HG03039 (cell line): ENCODE results near the gene MTCP1.

Experiments
- ATAC-seq: cut with Tn5 transposase; IDR thresholded peaks from one replicate; pipeline ENCODE4 v1.9.1; 2021; ENCODE audit warnings: mild to moderate bottlenecking, moderate library complexity; ENCODE audit not compliant: unreplicated experiment

Gene MTCP1

GRCh38 chrX:155070975-155071693 lies at the start of gene MTCP1, which contains the start of the genes BRCC3 and CMC4:
Gene MTCP1, minus strand, starts transcription at chrX:155071136. Its CDS starts 5,126 bp downstream, at chrX:155066010.
Gene BRCC3, plus strand, starts transcription at chrX:155071508. Its CDS starts 20 bp downstream, at chrX:155071528.
Gene CMC4, minus strand, starts transcription at chrX:155071136. Its CDS starts 7,113 bp downstream, at chrX:155064023.
- ATAC-seq, result peak; percentile 91

GRCh38 chrX:155115174-155115819 lies 44.4 kb upstream of the MTCP1 start:
- ATAC-seq, result no peak

GRCh38 chrX:155113097-155113496 lies 42.2 kb upstream of the MTCP1 start:
- no peak for ATAC-seq

GRCh38 chrX:155112171-155112570 lies 41.2 kb upstream of the MTCP1 start:
- ATAC-seq, result no peak

- ATAC-seq, result no peak
Measured at GRCh38 chrX:155108427-155108826, 37.5 kb upstream of the MTCP1 start.

- ATAC-seq, result no peak
Measured at GRCh38 chrX:155105919-155106318, 35.0 kb upstream of the MTCP1 start.

GRCh38 chrX:155094468-155095061 lies 23.6 kb upstream of the MTCP1 start:
- ATAC-seq, result no peak

- no peak for ATAC-seq
Measured at GRCh38 chrX:155086961-155087735, 16.2 kb upstream of the MTCP1 start.

- ATAC-seq, result no peak
Measured at GRCh38 chrX:155086202-155086840, 15.4 kb upstream of the MTCP1 start.

- peak; percentile 21 for ATAC-seq
Measured at GRCh38 chrX:155071694-155072280, 851 bp upstream of the MTCP1 start.

- ATAC-seq, result peak; percentile 13
Measured at GRCh38 chrX:155070663-155070974, 317 bp downstream of the MTCP1 start.

GRCh38 chrX:155070038-155070437 lies 898 bp downstream of the MTCP1 start:
- no peak for ATAC-seq

GRCh38 chrX:155069414-155069813 lies 1.5 kb downstream of the MTCP1 start:
- ATAC-seq, result no peak

GRCh38 chrX:155068165-155068564 lies 2.8 kb downstream of the MTCP1 start:
- no peak for ATAC-seq

- no peak for ATAC-seq
Measured at GRCh38 chrX:155065035-155065734, 5.8 kb downstream of the MTCP1 start.

GRCh38 chrX:155061760-155062159 lies 9.2 kb downstream of the MTCP1 start:
- ATAC-seq, result no peak

GRCh38 chrX:155056877-155057792 lies 13.8 kb downstream of the MTCP1 start:
- ATAC-seq, result peak; percentile 71

GRCh38 chrX:155056471-155056870 lies 14.5 kb downstream of the MTCP1 start:
- no peak for ATAC-seq

GRCh38 chrX:155055494-155055893 lies 15.4 kb downstream of the MTCP1 start:
- ATAC-seq, result no peak
